Measurements from ENCODE around the gene ACACB. TPM values are rescaled to one million over a fixed set of nuclear protein-coding genes. Genes with fewer than 3 reads are reported as not detected.

ACACB gene
- total RNA-seq, 2 donors from 2014 or later, result 6.8 to 12.7 TPM

DNA sequence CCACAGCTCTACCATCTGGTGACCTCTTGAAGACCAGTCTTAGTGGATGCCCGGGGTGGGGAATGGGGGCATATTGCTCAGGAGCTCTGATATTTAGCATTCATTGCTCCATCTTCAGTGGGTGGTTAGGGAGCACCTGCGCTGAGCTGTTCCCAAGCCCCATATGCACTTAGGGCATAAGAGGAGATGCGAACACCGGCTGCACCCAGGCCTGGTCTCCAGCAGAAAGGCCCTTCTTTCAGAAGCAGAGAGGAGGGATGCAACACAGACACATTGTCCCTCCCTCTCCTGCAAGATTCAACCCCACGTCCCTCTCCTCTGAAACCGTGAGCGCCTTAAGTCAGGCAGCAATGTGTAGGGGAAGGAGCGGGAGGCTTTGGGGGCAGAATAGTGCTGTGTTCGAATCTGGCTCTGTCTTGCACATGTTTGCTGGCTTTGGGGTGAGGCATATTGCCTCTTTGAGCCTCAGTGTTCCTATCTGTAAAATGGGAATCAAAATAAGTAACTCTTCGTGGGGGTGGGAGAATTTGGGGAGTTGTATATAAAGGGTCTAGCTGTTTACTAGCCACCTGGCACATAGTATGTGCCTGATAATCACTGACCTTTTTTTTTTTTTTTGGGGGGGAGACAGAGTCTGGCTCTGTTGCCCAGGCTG, 105.0 kb downstream of the ACACB start:
- Histone ChIP-seq H3K9ac (ENCODE audit: extremely low read depth, low read length, poor library complexity, severe bottlenecking) (no peak overlapping the region), H3K4me1 (ENCODE audit: control insufficient read depth, insufficient read depth, low read length) (no peaks in the 10 kb centered on the region), H3K27me3 (ENCODE audit: control insufficient read depth, insufficient read depth, low read length, poor library complexity, severe bottlenecking) (no peaks in the 10 kb centered on the region), H3K4me3 (ENCODE audit: low read length) (no peak overlapping the region), H3K9me3 (ENCODE audit: control insufficient read depth, low read length) (no peaks in the 10 kb centered on the region), H3K36me3 (ENCODE audit: control insufficient read depth, insufficient read depth, low read length) (no peaks in the 10 kb centered on the region), H3K27ac (ENCODE audit: low read depth, low read length) (no peak overlapping the region)
- no peaks in the 10 kb centered on the region for H3K9me3 Mint-ChIP-seq
- H3K27me3 Mint-ChIP-seq (ENCODE audit: insufficient read depth), result no peaks in the 10 kb centered on the region
- no peak for DNase-seq
- no peaks in the 10 kb centered on the region for H3K36me3 Mint-ChIP-seq (ENCODE audit: low read depth)
- H3K4me3 Mint-ChIP-seq, result no peak overlapping the region
- no peak overlapping the region for H3K27ac Mint-ChIP-seq
- no peaks in the 10 kb centered on the region for H3K4me1 Mint-ChIP-seq
- TF ChIP-seq, protein P1, sequence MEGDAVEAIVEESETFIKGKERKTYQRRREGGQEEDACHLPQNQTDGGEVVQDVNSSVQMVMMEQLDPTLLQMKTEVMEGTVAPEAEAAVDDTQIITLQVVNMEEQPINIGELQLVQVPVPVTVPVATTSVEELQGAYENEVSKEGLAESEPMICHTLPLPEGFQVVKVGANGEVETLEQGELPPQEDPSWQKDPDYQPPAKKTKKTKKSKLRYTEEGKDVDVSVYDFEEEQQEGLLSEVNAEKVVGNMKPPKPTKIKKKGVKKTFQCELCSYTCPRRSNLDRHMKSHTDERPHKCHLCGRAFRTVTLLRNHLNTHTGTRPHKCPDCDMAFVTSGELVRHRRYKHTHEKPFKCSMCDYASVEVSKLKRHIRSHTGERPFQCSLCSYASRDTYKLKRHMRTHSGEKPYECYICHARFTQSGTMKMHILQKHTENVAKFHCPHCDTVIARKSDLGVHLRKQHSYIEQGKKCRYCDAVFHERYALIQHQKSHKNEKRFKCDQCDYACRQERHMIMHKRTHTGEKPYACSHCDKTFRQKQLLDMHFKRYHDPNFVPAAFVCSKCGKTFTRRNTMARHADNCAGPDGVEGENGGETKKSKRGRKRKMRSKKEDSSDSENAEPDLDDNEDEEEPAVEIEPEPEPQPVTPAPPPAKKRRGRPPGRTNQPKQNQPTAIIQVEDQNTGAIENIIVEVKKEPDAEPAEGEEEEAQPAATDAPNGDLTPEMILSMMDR (conservative IDR thresholded peaks at IDR 0.05), result no peak
- WGBS, 2 experiments (ENCODE audit: insufficient coverage in 1 of 2, insufficient read length in 1 of 2), result 86 to 92% methylated on average over 3 to 10 of the region's 10 CpGs

DNA sequence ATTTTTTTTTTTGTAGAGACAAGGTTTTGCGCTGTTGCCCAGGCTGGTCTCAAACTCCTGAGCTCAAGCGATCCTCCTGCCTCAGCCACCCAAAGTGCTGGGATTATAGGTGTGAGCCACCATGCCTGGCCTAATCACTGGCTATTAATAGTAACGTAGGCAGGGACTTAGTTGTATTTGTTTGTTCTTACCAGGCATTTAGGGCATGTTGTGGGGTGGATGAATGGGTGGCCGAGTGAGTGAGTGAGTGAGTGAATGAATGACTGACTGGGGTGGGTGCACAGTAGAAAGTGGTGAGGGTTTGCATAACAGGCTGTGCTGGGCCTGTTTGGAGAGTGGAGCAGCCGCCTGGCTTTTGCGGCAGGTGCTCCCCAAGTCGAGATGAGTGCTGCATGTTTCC, 105.7 kb downstream of the ACACB start:
- no peak overlapping the region for H3K4me3 ChIP-seq (ENCODE audit: low read length)
- DNase-seq, result no peak
- no peaks in the 10 kb centered on the region for H3K27me3 Mint-ChIP-seq (ENCODE audit: insufficient read depth)
- WGBS, 2 experiments (ENCODE audit: insufficient coverage in 1 of 2, insufficient read length in 1 of 2), result 90 to 96% methylated on average over 4 to 7 of the region's 7 CpGs
- no peak overlapping the region for H3K9ac ChIP-seq (ENCODE audit: extremely low read depth, low read length, poor library complexity, severe bottlenecking)
- H3K4me3 Mint-ChIP-seq, result no peak overlapping the region
- H3K9me3 ChIP-seq (ENCODE audit: control insufficient read depth, low read length), result no peaks in the 10 kb centered on the region
- no peaks in the 10 kb centered on the region for H3K4me1 ChIP-seq (ENCODE audit: control insufficient read depth, insufficient read depth, low read length)
- H3K36me3 Mint-ChIP-seq (ENCODE audit: low read depth), result no peaks in the 10 kb centered on the region
- H3K36me3 ChIP-seq (ENCODE audit: control insufficient read depth, insufficient read depth, low read length), result no peaks in the 10 kb centered on the region
- H3K27me3 ChIP-seq (ENCODE audit: control insufficient read depth, insufficient read depth, low read length, poor library complexity, severe bottlenecking), result no peaks in the 10 kb centered on the region
- no peak overlapping the region for H3K27ac Mint-ChIP-seq
- no peaks in the 10 kb centered on the region for H3K4me1 Mint-ChIP-seq
- H3K9me3 Mint-ChIP-seq, result no peaks in the 10 kb centered on the region
- no peak overlapping the region for H3K27ac ChIP-seq (ENCODE audit: low read depth, low read length)
- TF ChIP-seq, protein P1 (conservative IDR thresholded peaks at IDR 0.05), result no peak

DNA sequence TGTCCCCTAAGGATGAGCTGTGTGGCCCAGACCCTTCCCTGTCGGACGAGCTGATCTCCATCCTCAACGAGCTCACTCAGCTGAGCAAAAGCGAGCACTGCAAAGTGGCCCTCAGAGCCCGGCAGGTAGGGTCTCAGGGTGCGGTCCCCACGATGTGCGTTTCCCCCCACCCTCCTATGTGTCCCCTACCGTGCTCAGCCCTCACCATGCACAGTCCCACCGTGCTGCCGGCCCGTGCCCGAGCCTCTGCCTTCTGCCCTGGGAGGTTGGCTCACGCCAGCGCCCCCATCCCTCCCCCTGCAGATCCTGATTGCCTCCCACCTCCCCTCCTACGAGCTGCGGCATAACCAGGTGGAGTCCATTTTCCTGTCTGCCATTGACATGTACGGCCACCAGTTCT, 106.1 kb downstream of the ACACB start:
- no peak for DNase-seq
- H3K27ac Mint-ChIP-seq, result no peak overlapping the region
- no peaks in the 10 kb centered on the region for H3K9me3 Mint-ChIP-seq
- Histone ChIP-seq H3K4me1 (ENCODE audit: control insufficient read depth, insufficient read depth, low read length) (no peaks in the 10 kb centered on the region), H3K9ac (ENCODE audit: extremely low read depth, low read length, poor library complexity, severe bottlenecking) (no peak overlapping the region), H3K9me3 (ENCODE audit: control insufficient read depth, low read length) (no peaks in the 10 kb centered on the region), H3K36me3 (ENCODE audit: control insufficient read depth, insufficient read depth, low read length) (no peaks in the 10 kb centered on the region), H3K27me3 (ENCODE audit: control insufficient read depth, insufficient read depth, low read length, poor library complexity, severe bottlenecking) (no peaks in the 10 kb centered on the region), H3K27ac (ENCODE audit: low read depth, low read length) (no peak overlapping the region), H3K4me3 (ENCODE audit: low read length) (no peak overlapping the region)
- H3K36me3 Mint-ChIP-seq (ENCODE audit: low read depth), result no peaks in the 10 kb centered on the region
- H3K4me1 Mint-ChIP-seq, result no peaks in the 10 kb centered on the region
- no peaks in the 10 kb centered on the region for H3K27me3 Mint-ChIP-seq (ENCODE audit: insufficient read depth)
- TF ChIP-seq, protein P1 (conservative IDR thresholded peaks at IDR 0.05), result no peak
- H3K4me3 Mint-ChIP-seq, result no peak overlapping the region
- 89 to 100% methylated on average over 4 to 18 of the region's 18 CpGs for WGBS, 2 experiments (ENCODE audit: insufficient coverage in 1 of 2, insufficient read length in 1 of 2)
